Stomach smooth muscle (tissue), 2 donors: ENCODE data around the gene IRF8.

Experiments used
- H3K27ac ChIP-seq: one replicate; pipeline ENCODE4 v1.7.0; 2013; ENCODE audit warnings: mild to moderate bottlenecking, low read length, inconsistent platforms
- H3K27me3 ChIP-seq, 2 donors: one replicate each; pipeline ENCODE4 v1.7.0; 2013; ENCODE audit warnings: low read length in 2 of 2; ENCODE audit not compliant: insufficient read depth in 2 of 2, control insufficient read depth in 1 of 2
- H3K36me3 ChIP-seq, 2 donors: one replicate each; pipeline ENCODE4 v1.7.0; 2013; ENCODE audit warnings: low read length in 2 of 2; ENCODE audit not compliant: control insufficient read depth in 2 of 2, insufficient read depth in 2 of 2
- H3K4me1 ChIP-seq: one replicate; pipeline ENCODE4 v1.7.0; 2013; ENCODE audit warnings: low read length; ENCODE audit not compliant: control insufficient read depth, insufficient read depth
- H3K4me3 ChIP-seq, 2 donors: one replicate each; pipeline ENCODE4 v1.7.0; 2013; ENCODE audit warnings: low read length in 2 of 2
- H3K9ac ChIP-seq, 2 donors: one replicate each; pipeline ENCODE4 v1.7.0; 2013; ENCODE audit warnings: low read length in 2 of 2, mild to moderate bottlenecking in 1 of 2
- H3K9me3 ChIP-seq, 2 donors: one replicate each; pipeline ENCODE4 v1.7.0; 2013; ENCODE audit warnings: low read length in 2 of 2; ENCODE audit not compliant: control insufficient read depth in 2 of 2
- donor health status: healthy.
- donor health status: Pancreatic carcinoma.

Gene IRF8

DNA sequence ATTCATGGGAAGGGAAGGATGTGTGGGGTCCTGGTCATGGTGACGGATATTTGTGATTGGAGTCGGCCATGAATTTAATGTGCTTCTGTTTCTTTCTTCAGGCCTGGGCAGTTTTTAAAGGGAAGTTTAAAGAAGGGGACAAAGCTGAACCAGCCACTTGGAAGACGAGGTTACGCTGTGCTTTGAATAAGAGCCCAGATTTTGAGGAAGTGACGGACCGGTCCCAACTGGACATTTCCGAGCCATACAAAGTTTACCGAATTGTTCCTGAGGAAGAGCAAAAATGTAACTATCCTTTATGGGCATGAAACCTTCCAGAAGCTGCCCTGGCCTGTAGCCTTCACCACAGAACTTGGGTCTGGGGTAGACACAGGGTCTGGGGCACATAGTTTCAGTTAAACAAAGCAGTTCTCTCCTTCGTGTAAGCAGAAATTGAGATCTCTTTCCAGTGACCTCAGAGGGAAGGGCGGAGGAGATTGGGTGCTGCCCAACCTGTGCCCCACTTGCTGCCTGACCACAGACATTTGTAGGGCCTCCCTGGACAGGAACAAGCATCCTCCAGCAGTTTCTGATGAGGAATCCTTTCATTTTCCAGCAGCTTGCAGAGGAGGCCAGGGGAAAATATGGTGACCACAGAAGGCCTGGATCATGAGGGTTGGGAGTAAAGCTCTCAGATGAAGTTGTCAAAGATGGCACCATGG, 10.1 kb downstream of the IRF8 start:
- no peaks in the 10 kb centered on the region for H3K36me3 ChIP-seq
- H3K27me3 ChIP-seq = peaks cover 2 to 3% of the 10 kb centered on the region in 2 donors
- no peak overlapping the region for H3K9ac ChIP-seq
- peaks cover 0 to 3% of the 10 kb centered on the region in 2 donors for H3K9me3 ChIP-seq
- no peak overlapping the region for H3K27ac ChIP-seq
- no peak overlapping the region for H3K4me3 ChIP-seq
- peaks cover 8% of the 10 kb centered on the region for H3K4me1 ChIP-seq

GRCh38 chr16:85909932-85910853, 11.2 kb downstream of the IRF8 start:
- H3K27me3 ChIP-seq = no peaks in the 10 kb centered on the region
- peaks cover 8% of the 10 kb centered on the region for H3K4me1 ChIP-seq
- H3K4me3 ChIP-seq = no peak overlapping the region
- no peak overlapping the region for H3K27ac ChIP-seq
- H3K9me3 ChIP-seq = peaks cover 0 to 3% of the 10 kb centered on the region in 2 donors
- H3K36me3 ChIP-seq = no peaks in the 10 kb centered on the region
- no peak overlapping the region for H3K9ac ChIP-seq

DNA sequence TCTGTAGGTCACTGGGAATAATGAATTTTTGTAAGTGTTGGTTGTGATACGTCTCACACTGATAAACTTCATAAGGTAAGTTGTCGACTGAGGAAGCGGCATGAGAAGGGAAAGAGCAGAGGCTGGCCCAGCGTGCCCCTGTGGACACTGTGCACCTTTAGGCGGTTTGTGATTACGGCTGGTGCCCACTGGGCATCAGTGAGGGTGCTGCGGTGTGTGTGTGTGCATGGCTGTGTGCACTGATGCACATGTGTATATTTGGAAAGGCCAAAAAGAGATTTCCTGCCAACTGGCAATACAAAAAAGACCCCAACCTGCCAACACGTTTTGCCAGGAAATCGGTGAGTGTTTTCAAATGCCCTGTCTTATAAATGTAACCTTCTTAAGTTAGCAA, 11.9 kb downstream of the IRF8 start:
- no peak overlapping the region for H3K4me3 ChIP-seq
- peaks cover 8% of the 10 kb centered on the region for H3K4me1 ChIP-seq
- no peak overlapping the region for H3K27ac ChIP-seq
- H3K36me3 ChIP-seq = no peaks in the 10 kb centered on the region
- no peaks in the 10 kb centered on the region for H3K27me3 ChIP-seq
- H3K9ac ChIP-seq = no peak overlapping the region
- no peaks in the 10 kb centered on the region for H3K9me3 ChIP-seq

DNA sequence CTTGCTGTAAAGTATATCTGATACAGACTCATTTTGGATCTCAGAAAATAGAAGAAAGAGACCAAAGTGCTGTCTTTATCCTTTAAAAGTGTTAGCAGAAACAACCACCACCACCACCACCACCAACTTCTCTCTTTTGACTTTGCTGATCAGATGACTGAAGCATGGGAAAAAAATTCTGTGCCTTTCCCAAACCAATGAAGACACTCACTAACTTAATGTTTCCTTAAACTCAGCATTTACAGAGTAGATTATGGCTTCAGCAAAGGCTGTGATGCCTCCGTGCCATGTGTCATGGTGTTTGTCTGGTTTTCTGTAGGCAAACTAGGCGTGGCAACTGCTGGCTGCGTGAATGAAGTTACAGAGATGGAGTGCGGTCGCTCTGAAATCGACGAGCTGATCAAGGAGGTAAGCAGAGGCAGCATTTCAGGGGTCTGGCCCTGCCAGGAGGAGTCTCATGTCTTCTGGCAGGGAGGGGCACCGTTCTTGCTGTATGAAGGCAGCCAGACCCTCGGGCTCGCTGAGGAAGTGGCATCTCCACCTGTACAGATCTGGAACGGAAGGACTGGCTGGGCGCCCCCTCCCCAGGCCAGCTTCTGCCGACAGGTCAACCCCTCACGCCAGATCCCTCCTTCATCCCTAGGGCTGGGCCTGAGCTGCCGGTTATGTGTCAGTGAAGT, 12.4 kb downstream of the IRF8 start:
- peaks cover 0 to 2% of the 10 kb centered on the region in 2 donors for H3K27me3 ChIP-seq
- H3K36me3 ChIP-seq = no peaks in the 10 kb centered on the region

DNA sequence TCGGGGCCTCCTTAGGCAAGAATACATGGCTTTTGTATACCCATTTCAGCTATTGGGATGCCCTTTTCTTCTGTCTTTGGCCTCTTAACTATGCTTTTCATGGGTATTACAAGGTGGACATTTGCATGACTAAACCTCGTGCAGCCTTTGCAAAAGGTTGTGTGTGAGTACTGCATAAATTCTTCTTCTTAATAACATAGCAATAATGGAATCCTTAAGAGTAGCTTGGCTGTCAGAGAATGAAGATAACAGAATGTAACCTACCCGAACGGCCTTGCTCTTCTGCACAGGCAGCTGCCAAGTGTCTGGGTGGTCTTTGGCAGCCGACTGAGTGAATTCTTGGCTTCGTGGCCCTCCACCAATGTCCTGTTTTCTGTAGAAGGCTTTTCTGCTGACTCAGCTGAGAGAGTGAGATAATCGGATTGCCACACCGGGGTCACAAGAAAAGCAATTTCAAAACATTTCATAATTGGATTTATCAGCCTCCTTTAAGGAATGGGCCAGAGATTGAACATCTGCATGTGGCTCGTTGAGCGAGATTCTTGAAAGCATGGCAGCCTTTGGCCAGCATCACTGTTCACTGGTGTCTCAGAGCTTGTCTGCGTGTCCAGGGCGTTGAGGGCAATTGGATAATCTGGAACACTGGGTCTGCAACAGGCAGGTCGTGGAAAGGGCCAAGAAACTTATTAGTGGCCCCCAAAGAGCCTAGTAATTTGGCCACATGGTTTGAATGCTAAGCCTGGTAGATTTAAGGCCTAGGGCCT, 13.4 kb downstream of the IRF8 start:
- no peak overlapping the region for H3K27ac ChIP-seq
- peaks cover 0 to 2% of the 10 kb centered on the region in 2 donors for H3K27me3 ChIP-seq
- H3K9me3 ChIP-seq = no peaks in the 10 kb centered on the region
- peaks cover 8% of the 10 kb centered on the region for H3K4me1 ChIP-seq
- no peaks in the 10 kb centered on the region for H3K36me3 ChIP-seq
- no peak overlapping the region for H3K4me3 ChIP-seq
- no peak overlapping the region for H3K9ac ChIP-seq

More for the DNA sequence above, 12.4 kb downstream of the IRF8 start:
- no peaks in the 10 kb centered on the region for H3K9me3 ChIP-seq
- no peak overlapping the region for H3K27ac ChIP-seq
- H3K4me1 ChIP-seq = peaks cover 8% of the 10 kb centered on the region
- H3K4me3 ChIP-seq = no peak overlapping the region
- H3K9ac ChIP-seq = no peak overlapping the region

- H3K9me3 ChIP-seq = no peaks in the 10 kb centered on the region
- no peaks in the 10 kb centered on the region for H3K36me3 ChIP-seq
- H3K9ac ChIP-seq = no peak overlapping the region
- no peak overlapping the region for H3K27ac ChIP-seq
- peaks cover 8% of the 10 kb centered on the region for H3K4me1 ChIP-seq
- H3K27me3 ChIP-seq = peaks cover 0 to 2% of the 10 kb centered on the region in 2 donors
- H3K4me3 ChIP-seq = no peak overlapping the region
Observed at GRCh38 chr16:85913141-85913601, 14.2 kb downstream of the IRF8 start.

- Histone ChIP-seq H3K4me3 (no peak overlapping the region), H3K27me3 (peaks cover 0 to 2% of the 10 kb centered on the region in 2 donors), H3K9ac (no peak overlapping the region), H3K27ac (no peak overlapping the region), H3K36me3 (no peaks in the 10 kb centered on the region), H3K9me3 (no peaks in the 10 kb centered on the region), H3K4me1 (peaks cover 8% of the 10 kb centered on the region)
Observed at GRCh38 chr16:85913688-85914422, 14.9 kb downstream of the IRF8 start.

DNA sequence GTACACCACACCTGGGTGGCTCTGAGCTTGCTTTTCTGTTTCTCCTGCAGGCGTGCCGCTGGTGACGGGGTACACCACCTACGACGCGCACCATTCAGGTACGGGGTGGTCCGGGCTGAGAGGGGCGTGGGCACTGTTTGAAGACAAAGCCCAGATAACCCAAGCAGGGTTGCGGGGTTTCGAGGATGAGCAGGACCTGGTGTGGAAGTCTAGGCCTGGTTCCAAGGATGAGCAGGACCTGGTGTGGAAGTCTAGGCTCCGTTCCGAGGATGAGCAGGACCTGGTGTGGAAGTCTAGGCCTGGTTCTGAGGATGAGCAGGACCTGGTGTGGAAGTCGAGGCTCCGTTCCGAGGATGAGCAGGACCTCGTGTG, 15.4 kb downstream of the IRF8 start:
- peaks cover 6% of the 10 kb centered on the region for H3K4me1 ChIP-seq
- no peak overlapping the region for H3K9ac ChIP-seq
- no peak overlapping the region for H3K27ac ChIP-seq
- no peaks in the 10 kb centered on the region for H3K9me3 ChIP-seq
- peaks cover 0 to 2% of the 10 kb centered on the region in 2 donors for H3K27me3 ChIP-seq
- no peaks in the 10 kb centered on the region for H3K36me3 ChIP-seq
- no peak overlapping the region for H3K4me3 ChIP-seq

DNA sequence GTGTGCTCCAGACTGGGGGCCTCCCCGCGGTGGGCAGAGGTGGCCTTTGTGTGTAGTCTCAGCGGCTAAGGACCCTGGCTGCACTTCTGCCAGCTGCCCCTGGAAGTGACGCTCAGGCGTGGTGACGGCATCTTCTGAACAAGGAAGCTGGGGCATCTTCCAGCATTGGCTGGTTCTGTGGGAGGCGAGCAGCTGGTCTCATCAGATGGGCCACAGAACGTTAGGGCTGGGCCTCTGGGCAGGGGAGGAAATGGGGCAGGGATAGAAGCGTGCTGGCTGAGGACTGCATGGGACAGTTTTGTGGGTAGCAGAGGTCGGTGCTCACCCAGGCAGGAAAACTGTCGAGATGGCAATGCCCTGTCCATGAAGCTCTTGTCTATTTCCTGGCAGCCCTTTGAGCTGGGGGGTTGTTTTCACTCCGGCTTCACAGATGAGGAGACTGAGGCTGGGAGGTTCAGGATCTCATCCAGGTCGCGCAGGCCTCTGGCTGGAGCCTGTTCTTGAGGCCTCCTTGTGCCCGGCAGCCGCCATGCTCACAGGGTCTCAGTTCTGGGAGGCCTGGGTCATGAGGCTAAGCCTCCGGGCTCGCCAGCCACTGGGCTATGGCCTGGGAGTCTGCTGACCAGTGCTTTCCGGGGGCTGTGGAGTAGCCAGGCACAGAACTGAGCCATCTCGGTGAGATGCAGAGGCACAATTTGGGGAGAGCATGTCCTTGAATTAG, 16.3 kb downstream of the IRF8 start:
- no peak overlapping the region for H3K4me3 ChIP-seq
- no peak overlapping the region for H3K27ac ChIP-seq
- H3K4me1 ChIP-seq = peaks cover 6% of the 10 kb centered on the region
- no peaks in the 10 kb centered on the region for H3K36me3 ChIP-seq
- no peak overlapping the region for H3K9ac ChIP-seq
- H3K9me3 ChIP-seq = no peaks in the 10 kb centered on the region
- H3K27me3 ChIP-seq = peaks cover 0 to 2% of the 10 kb centered on the region in 2 donors
